ENCODE data around the gene SMYD5.

The SMYD5 gene

DNA sequence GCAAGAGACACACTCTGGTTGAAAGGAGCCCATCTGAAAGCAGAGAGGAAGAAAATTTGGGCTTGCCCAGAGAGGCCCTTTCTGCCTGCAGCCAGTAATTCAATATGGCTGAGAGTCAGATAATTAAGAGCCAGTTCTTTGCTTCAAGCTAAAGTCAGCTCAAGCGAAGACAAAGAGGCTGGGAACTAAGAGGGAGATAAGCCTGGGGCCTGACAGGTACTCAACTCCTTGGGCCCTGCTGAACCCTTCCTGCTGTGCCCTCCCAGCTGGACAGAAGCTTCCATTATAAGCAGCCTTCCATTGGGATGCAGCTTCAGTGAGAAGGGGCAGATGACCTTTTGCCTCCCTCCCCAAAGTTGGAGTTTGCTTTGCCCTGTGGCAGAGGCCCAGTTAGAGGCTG, 58.2 kb downstream of the SMYD5 start:
- ChIA-PET POLR2A (interaction anchor here (0.8 kb wide), 1 partner anchor 9 kb away, joined by 3 read pairs; no protein-coding TSS in a partner anchor), CTCF (interaction anchor here (0.6 to 2.3 kb wide), 3 partner anchors 17 to 95 kb away, joined by 3 to 10 read pairs (median 3); no protein-coding TSS in a partner anchor)
- H3K9me3 ChIP-seq (ENCODE audit: control insufficient read depth, insufficient read depth, low read depth, low read length): no peaks in the 10 kb centered on the region
- TF ChIP-seq ZNF132 (tag by site-specific recombination; IDR thresholded peaks at IDR 0.05; ENCODE audit: borderline replicate concordance) (no peak), OVOL3 (tag by site-specific recombination; IDR thresholded peaks at IDR 0.05) (no peak), ZNF138 (tag by site-specific recombination; IDR thresholded peaks at IDR 0.05; ENCODE audit: borderline replicate concordance) (no peak), ZNF23 (tag by site-specific recombination; IDR thresholded peaks at IDR 0.05; ENCODE audit: borderline replicate concordance) (no peak), SCRT2 (tag by site-specific recombination; IDR thresholded peaks at IDR 0.05) (no peak), ZNF510 (tag by site-specific recombination; IDR thresholded peaks at IDR 0.05; ENCODE audit: insufficient replicate concordance) (no peak), ZNF335 (tag by site-specific recombination; conservative IDR thresholded peaks at IDR 0.05) (no peak), ZNF37A (tag by site-specific recombination; IDR thresholded peaks at IDR 0.05) (no peak), ZNF19 (tag by site-specific recombination; IDR thresholded peaks at IDR 0.05; ENCODE audit: low read depth) (no peak), ZNF707 (tag by site-specific recombination; IDR thresholded peaks at IDR 0.05) (no peak)
- TF ChIP-seq, protein P1, sequence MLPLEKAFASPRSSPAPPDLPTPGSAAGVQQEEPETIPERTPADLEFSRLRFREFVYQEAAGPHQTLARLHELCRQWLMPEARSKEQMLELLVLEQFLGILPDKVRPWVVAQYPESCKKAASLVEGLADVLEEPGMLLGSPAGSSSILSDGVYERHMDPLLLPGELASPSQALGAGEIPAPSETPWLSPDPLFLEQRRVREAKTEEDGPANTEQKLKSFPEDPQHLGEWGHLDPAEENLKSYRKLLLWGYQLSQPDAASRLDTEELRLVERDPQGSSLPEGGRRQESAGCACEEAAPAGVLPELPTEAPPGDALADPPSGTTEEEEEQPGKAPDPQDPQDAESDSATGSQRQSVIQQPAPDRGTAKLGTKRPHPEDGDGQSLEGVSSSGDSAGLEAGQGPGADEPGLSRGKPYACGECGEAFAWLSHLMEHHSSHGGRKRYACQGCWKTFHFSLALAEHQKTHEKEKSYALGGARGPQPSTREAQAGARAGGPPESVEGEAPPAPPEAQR (tag by site-specific recombination; IDR thresholded peaks at IDR 0.05): no peak
- TF ChIP-seq, protein P2, sequence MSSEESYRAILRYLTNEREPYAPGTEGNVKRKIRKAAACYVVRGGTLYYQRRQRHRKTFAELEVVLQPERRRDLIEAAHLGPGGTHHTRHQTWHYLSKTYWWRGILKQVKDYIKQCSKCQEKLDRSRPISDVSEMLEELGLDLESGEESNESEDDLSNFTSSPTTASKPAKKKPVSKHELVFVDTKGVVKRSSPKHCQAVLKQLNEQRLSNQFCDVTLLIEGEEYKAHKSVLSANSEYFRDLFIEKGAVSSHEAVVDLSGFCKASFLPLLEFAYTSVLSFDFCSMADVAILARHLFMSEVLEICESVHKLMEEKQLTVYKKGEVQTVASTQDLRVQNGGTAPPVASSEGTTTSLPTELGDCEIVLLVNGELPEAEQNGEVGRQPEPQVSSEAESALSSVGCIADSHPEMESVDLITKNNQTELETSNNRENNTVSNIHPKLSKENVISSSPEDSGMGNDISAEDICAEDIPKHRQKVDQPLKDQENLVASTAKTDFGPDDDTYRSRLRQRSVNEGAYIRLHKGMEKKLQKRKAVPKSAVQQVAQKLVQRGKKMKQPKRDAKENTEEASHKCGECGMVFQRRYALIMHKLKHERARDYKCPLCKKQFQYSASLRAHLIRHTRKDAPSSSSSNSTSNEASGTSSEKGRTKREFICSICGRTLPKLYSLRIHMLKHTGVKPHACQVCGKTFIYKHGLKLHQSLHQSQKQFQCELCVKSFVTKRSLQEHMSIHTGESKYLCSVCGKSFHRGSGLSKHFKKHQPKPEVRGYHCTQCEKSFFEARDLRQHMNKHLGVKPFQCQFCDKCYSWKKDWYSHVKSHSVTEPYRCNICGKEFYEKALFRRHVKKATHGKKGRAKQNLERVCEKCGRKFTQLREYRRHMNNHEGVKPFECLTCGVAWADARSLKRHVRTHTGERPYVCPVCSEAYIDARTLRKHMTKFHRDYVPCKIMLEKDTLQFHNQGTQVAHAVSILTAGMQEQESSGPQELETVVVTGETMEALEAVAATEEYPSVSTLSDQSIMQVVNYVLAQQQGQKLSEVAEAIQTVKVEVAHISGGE (tag by site-specific recombination; conservative IDR thresholded peaks at IDR 0.05; ENCODE audit: low read depth): no peak
- TF ChIP-seq, protein P3, sequence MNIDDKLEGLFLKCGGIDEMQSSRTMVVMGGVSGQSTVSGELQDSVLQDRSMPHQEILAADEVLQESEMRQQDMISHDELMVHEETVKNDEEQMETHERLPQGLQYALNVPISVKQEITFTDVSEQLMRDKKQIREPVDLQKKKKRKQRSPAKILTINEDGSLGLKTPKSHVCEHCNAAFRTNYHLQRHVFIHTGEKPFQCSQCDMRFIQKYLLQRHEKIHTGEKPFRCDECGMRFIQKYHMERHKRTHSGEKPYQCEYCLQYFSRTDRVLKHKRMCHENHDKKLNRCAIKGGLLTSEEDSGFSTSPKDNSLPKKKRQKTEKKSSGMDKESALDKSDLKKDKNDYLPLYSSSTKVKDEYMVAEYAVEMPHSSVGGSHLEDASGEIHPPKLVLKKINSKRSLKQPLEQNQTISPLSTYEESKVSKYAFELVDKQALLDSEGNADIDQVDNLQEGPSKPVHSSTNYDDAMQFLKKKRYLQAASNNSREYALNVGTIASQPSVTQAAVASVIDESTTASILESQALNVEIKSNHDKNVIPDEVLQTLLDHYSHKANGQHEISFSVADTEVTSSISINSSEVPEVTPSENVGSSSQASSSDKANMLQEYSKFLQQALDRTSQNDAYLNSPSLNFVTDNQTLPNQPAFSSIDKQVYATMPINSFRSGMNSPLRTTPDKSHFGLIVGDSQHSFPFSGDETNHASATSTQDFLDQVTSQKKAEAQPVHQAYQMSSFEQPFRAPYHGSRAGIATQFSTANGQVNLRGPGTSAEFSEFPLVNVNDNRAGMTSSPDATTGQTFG (tag by site-specific recombination; IDR thresholded peaks at IDR 0.05; ENCODE audit: borderline replicate concordance): no peak
- H3K36me3 ChIP-seq (ENCODE audit: control insufficient read depth in 2 of 2, insufficient read depth in 1 of 2, low read length in 2 of 2): peaks cover 0 to 14% of the 10 kb centered on the region in 2 experiments; a peak in 1 of 3 replicates
- no peak overlapping the region for H3K27ac ChIP-seq (ENCODE audit: extremely low read depth, low read depth, low read length)
- no peak overlapping the region for H3K4me3 ChIP-seq (ENCODE audit: low read depth, low read length)
- H3K4me1 ChIP-seq (ENCODE audit: control insufficient read depth, insufficient read depth, low read length): peaks cover 4% of the 10 kb centered on the region; the same call in 1 of the 2 replicates
